Measurements from ENCODE around the gene IER3. TPM values are rescaled to one million over a fixed set of nuclear protein-coding genes. Genes with fewer than 3 reads are reported as not detected.

IER3 gene
- total and polyA plus RNA-seq, 9 of the 15 experiments (the other 6 are each of a cell fraction or from before 2014, with no cell fraction given): 1.5 to 30.0 (median 11.5) TPM

DNA sequence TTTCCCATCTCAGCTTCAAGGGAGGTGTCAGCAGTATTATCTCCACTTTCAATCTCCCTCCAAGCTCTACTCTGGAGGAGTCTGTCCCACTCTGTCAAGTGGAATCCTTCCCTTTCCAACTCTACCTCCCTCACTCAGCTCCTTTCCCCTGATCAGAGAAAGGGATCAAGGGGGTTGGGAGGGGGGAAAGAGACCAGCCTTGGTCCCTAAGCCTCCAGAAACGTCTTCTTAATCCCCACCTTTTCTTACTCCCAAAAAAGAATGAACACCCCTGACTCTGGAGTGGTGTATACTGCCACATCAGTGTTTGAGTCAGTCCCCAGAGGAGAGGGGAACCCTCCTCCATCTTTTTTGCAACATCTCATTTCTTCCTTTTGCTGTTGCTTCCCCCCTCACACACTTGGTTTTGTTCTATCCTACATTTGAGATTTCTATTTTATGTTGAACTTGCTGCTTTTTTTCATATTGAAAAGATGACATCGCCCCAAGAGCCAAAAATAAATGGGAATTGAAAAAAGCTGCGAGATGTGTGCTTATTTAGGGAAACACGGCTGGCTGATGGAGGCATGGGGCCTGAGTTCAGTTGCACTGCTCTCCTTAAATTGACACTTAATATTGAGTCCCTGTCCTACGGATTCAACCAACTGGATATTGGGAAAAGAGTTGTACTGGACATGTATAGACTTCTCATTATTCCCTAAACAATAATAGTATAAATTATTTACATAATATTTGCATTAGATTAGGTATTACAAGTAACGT, 19.3 kb downstream of the IER3 start (continued):
- TF ChIP-seq, protein P1, sequence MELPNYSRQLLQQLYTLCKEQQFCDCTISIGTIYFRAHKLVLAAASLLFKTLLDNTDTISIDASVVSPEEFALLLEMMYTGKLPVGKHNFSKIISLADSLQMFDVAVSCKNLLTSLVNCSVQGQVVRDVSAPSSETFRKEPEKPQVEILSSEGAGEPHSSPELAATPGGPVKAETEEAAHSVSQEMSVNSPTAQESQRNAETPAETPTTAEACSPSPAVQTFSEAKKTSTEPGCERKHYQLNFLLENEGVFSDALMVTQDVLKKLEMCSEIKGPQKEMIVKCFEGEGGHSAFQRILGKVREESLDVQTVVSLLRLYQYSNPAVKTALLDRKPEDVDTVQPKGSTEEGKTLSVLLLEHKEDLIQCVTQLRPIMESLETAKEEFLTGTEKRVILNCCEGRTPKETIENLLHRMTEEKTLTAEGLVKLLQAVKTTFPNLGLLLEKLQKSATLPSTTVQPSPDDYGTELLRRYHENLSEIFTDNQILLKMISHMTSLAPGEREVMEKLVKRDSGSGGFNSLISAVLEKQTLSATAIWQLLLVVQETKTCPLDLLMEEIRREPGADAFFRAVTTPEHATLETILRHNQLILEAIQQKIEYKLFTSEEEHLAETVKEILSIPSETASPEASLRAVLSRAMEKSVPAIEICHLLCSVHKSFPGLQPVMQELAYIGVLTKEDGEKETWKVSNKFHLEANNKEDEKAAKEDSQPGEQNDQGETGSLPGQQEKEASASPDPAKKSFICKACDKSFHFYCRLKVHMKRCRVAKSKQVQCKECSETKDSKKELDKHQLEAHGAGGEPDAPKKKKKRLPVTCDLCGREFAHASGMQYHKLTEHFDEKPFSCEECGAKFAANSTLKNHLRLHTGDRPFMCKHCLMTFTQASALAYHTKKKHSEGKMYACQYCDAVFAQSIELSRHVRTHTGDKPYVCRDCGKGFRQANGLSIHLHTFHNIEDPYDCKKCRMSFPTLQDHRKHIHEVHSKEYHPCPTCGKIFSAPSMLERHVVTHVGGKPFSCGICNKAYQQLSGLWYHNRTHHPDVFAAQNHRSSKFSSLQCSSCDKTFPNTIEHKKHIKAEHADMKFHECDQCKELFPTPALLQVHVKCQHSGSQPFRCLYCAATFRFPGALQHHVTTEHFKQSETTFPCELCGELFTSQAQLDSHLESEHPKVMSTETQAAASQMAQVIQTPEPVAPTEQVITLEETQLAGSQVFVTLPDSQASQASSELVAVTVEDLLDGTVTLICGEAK (IDR thresholded peaks at IDR 0.05): no peak
- TF ChIP-seq, protein P1 (CRISPR knock-in tag; IDR thresholded peaks at IDR 0.05): no peak
- TF ChIP-seq JUNB (CRISPR knock-in tag; conservative IDR thresholded peaks at IDR 0.05) (no peak), ZKSCAN8 (CRISPR knock-in tag; IDR thresholded peaks at IDR 0.05) (no peak), NR1H2 (CRISPR knock-in tag; IDR thresholded peaks at IDR 0.05) (no peak), SIRT6 (IDR thresholded peaks at IDR 0.05; ENCODE audit: low read depth, low read length) (no peak), CAMTA2 (CRISPR knock-in tag; conservative IDR thresholded peaks at IDR 0.05) (no peak)
- TF ChIP-seq, protein P2, sequence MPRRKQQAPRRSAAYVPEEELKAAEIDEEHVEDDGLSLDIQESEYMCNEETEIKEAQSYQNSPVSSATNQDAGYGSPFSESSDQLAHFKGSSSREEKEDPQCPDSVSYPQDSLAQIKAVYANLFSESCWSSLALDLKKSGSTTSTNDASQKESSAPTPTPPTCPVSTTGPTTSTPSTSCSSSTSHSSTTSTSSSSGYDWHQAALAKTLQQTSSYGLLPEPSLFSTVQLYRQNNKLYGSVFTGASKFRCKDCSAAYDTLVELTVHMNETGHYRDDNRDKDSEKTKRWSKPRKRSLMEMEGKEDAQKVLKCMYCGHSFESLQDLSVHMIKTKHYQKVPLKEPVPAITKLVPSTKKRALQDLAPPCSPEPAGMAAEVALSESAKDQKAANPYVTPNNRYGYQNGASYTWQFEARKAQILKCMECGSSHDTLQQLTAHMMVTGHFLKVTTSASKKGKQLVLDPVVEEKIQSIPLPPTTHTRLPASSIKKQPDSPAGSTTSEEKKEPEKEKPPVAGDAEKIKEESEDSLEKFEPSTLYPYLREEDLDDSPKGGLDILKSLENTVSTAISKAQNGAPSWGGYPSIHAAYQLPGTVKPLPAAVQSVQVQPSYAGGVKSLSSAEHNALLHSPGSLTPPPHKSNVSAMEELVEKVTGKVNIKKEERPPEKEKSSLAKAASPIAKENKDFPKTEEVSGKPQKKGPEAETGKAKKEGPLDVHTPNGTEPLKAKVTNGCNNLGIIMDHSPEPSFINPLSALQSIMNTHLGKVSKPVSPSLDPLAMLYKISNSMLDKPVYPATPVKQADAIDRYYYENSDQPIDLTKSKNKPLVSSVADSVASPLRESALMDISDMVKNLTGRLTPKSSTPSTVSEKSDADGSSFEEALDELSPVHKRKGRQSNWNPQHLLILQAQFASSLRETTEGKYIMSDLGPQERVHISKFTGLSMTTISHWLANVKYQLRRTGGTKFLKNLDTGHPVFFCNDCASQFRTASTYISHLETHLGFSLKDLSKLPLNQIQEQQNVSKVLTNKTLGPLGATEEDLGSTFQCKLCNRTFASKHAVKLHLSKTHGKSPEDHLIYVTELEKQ (CRISPR knock-in tag; IDR thresholded peaks at IDR 0.05): no peak
- TF ChIP-seq, protein P3, sequence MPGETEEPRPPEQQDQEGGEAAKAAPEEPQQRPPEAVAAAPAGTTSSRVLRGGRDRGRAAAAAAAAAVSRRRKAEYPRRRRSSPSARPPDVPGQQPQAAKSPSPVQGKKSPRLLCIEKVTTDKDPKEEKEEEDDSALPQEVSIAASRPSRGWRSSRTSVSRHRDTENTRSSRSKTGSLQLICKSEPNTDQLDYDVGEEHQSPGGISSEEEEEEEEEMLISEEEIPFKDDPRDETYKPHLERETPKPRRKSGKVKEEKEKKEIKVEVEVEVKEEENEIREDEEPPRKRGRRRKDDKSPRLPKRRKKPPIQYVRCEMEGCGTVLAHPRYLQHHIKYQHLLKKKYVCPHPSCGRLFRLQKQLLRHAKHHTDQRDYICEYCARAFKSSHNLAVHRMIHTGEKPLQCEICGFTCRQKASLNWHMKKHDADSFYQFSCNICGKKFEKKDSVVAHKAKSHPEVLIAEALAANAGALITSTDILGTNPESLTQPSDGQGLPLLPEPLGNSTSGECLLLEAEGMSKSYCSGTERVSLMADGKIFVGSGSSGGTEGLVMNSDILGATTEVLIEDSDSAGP (CRISPR knock-in tag; IDR thresholded peaks at IDR 0.05): no peak
- TF ChIP-seq, protein P4, sequence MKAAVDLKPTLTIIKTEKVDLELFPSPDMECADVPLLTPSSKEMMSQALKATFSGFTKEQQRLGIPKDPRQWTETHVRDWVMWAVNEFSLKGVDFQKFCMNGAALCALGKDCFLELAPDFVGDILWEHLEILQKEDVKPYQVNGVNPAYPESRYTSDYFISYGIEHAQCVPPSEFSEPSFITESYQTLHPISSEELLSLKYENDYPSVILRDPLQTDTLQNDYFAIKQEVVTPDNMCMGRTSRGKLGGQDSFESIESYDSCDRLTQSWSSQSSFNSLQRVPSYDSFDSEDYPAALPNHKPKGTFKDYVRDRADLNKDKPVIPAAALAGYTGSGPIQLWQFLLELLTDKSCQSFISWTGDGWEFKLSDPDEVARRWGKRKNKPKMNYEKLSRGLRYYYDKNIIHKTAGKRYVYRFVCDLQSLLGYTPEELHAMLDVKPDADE (conservative IDR thresholded peaks at IDR 0.05; ENCODE audit: control insufficient read depth, low read depth, low read length): no peak
